ENCODE data around the gene PCDHA8. TPM values are rescaled to one million over a fixed set of nuclear protein-coding genes. Genes with fewer than 3 reads are reported as not detected.
"Not testable (repeated sequence)": the region's sequence is repeated elsewhere in the genome, so short reads cannot be mapped to it uniquely, and the experiment has no call there.

PCDHA8 gene
- total RNA-seq, 1 donor from 2014 or later: not detected

DNA sequence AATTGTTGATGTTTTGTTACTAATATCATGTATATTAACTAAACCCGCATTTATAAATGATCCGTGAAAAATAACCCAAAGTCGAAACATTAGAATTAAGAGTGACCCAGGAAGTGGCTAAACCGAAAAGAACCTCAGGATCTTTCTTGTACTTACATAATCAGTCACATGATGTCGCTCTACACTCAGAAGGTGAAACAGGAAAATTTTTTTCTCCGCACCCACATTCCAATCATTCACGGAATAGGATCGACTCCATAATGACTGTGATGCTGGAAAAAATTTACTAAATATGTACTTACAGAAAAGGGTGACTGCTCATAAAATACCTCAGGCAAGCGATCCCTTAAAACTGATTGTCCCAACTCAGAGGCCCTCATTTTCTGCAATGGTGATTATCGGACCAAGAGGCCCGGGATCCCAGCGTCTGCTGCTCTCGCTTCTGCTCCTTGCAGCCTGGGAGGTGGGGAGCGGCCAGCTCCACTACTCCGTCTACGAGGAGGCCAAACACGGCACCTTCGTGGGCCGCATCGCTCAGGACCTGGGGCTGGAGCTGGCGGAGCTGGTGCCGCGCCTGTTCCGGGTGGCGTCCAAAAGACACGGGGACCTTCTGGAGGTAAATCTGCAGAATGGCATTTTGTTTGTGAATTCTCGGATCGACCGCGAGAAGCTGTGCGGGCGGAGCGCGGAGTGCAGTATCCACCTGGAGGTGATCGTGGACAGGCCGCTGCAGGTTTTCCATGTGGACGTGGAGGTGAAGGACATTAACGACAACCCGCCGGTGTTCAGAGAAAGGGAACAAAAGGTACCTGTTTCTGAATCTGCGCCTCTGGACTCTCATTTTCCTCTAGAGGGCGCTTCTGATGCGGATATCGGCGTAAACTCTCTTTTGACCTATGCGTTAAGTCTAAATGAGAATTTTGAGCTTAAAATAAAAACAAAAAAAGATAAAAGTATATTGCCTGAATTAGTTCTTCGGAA, 34.4 kb downstream of the PCDHA8 start, which contains the start of gene PCDHA12:
TSS of gene PCDHA12 (plus strand) at position 224 of the 981 bp plus-strand sequence. CDS start at position 389, 165 bp downstream.
- Histone ChIP-seq H3K27ac (no peak within 1 kb of the TSS), H3K4me1 (no peaks in the 10 kb centered on the region), H3K9me3 (peaks cover 24 to 60% of the 10 kb centered on the region in 2 donors), H3K36me3 (no peaks in the 10 kb centered on the region), H3K27me3 (no peaks in the 10 kb centered on the region), H3K4me3 (no peak within 1 kb of the TSS)
- intact Hi-C loops (cut with DNase I): no loop called here
- TF ChIP-seq, protein P1, sequence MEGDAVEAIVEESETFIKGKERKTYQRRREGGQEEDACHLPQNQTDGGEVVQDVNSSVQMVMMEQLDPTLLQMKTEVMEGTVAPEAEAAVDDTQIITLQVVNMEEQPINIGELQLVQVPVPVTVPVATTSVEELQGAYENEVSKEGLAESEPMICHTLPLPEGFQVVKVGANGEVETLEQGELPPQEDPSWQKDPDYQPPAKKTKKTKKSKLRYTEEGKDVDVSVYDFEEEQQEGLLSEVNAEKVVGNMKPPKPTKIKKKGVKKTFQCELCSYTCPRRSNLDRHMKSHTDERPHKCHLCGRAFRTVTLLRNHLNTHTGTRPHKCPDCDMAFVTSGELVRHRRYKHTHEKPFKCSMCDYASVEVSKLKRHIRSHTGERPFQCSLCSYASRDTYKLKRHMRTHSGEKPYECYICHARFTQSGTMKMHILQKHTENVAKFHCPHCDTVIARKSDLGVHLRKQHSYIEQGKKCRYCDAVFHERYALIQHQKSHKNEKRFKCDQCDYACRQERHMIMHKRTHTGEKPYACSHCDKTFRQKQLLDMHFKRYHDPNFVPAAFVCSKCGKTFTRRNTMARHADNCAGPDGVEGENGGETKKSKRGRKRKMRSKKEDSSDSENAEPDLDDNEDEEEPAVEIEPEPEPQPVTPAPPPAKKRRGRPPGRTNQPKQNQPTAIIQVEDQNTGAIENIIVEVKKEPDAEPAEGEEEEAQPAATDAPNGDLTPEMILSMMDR (IDR thresholded peaks at IDR 0.05): no peak
- no peak for DNase-seq (ENCODE audit: low spot score in 2 of 2)

GRCh38 chr5:140876541-140877261, 35.7 kb downstream of the PCDHA8 start:
- H3K27ac ChIP-seq; DNase-seq (ENCODE audit: low spot score in 2 of 2); intact Hi-C loops (cut with DNase I); H3K4me3 ChIP-seq; H3K4me1 ChIP-seq; H3K27me3 ChIP-seq; H3K36me3 ChIP-seq: not testable (repeated sequence)
- peaks cover 17 to 61% of the 10 kb centered on the region in 2 donors for H3K9me3 ChIP-seq

DNA sequence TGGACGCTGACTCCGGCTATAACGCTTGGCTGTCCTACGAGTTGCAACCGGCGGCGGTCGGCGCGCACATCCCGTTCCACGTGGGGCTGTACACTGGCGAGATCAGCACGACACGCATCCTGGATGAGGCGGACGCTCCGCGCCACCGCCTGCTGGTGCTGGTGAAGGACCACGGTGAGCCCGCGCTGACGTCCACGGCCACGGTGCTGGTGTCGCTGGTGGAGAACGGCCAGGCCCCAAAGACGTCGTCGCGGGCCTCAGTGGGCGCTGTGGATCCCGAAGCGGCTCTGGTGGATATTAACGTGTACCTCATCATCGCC, 36.2 kb downstream of the PCDHA8 start:
- TF ChIP-seq, protein P1 (IDR thresholded peaks at IDR 0.05): no peak
- H3K27ac ChIP-seq: no peak overlapping the region
- H3K27me3 ChIP-seq: no peaks in the 10 kb centered on the region
- intact Hi-C loops (cut with DNase I): no loop called here
- H3K9me3 ChIP-seq: peaks cover 17 to 66% of the 10 kb centered on the region in 2 donors
- no peaks in the 10 kb centered on the region for H3K4me1 ChIP-seq
- no peak overlapping the region for H3K4me3 ChIP-seq
- H3K36me3 ChIP-seq: no peaks in the 10 kb centered on the region
- DNase-seq (ENCODE audit: low spot score in 2 of 2): no peak

DNA sequence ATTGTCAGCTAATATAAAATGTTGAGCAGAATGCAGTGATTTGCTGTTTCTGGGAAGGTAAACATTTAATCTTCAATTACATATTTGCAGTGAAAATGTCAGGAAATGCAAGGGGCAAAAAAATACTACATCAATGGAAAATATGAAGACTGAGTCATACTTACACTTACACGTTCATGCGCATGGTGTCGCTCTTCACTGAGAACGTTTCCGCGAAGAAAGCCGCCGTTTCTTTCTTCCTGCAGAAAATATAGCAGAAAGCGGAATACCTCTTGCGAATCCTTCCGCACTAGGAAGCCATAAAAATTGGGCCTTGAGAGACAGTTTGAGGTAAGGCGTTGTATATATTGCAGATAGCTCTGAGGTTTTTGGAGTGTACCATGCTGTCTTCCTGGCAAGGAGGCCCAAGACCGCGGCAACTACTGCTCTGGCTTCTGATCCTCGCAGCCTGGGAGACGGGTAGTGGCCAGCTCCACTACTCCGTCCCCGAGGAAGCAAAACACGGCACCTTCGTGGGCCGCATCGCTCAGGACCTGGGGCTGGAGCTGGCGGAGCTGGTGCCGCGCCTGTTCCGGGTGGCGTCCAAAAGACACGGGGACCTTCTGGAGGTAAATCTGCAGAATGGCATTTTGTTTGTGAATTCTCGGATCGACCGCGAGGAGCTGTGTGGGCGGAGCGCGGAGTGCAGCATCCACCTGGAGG, 41.1 kb downstream of the PCDHA8 start, which contains the start of gene PCDHA13:
TSS of gene PCDHA13 (plus strand) at position 236 of the 702 bp plus-strand sequence. CDS start at position 381, 145 bp downstream.
- TF ChIP-seq, protein P1 (IDR thresholded peaks at IDR 0.05): no peak
- H3K4me1 ChIP-seq: no peaks in the 10 kb centered on the region
- H3K27ac ChIP-seq: no peak within 1 kb of the TSS
- no peak within 1 kb of the TSS for H3K4me3 ChIP-seq
- DNase-seq (ENCODE audit: low spot score in 2 of 2): no peak
- intact Hi-C loops (cut with DNase I): no loop called here
- no peaks in the 10 kb centered on the region for H3K27me3 ChIP-seq
- H3K36me3 ChIP-seq: no peaks in the 10 kb centered on the region
- peaks cover 24 to 66% of the 10 kb centered on the region in 2 donors for H3K9me3 ChIP-seq

- TF ChIP-seq, protein P1 (IDR thresholded peaks at IDR 0.05): no peak
- H3K27ac ChIP-seq: no peak overlapping the region
- intact Hi-C loops (cut with DNase I): no loop called here
- H3K36me3 ChIP-seq: no peaks in the 10 kb centered on the region
- DNase-seq (ENCODE audit: low spot score in 2 of 2): no peak
- peaks cover 19 to 61% of the 10 kb centered on the region in 2 donors for H3K9me3 ChIP-seq
- no peaks in the 10 kb centered on the region for H3K4me1 ChIP-seq
- H3K4me3 ChIP-seq: no peak overlapping the region
- no peaks in the 10 kb centered on the region for H3K27me3 ChIP-seq
Measured at GRCh38 chr5:140882591-140882899, 41.6 kb downstream of the PCDHA8 start.
